HG03103 (cell line): ENCODE results near the gene BHLHE41.

Source experiments
- ATAC-seq: cut with Tn5 transposase; IDR thresholded peaks from one replicate; pipeline ENCODE4 v1.9.1; 2021; ENCODE audit warnings: low read depth; ENCODE audit not compliant: unreplicated experiment

BHLHE41 gene

DNA sequence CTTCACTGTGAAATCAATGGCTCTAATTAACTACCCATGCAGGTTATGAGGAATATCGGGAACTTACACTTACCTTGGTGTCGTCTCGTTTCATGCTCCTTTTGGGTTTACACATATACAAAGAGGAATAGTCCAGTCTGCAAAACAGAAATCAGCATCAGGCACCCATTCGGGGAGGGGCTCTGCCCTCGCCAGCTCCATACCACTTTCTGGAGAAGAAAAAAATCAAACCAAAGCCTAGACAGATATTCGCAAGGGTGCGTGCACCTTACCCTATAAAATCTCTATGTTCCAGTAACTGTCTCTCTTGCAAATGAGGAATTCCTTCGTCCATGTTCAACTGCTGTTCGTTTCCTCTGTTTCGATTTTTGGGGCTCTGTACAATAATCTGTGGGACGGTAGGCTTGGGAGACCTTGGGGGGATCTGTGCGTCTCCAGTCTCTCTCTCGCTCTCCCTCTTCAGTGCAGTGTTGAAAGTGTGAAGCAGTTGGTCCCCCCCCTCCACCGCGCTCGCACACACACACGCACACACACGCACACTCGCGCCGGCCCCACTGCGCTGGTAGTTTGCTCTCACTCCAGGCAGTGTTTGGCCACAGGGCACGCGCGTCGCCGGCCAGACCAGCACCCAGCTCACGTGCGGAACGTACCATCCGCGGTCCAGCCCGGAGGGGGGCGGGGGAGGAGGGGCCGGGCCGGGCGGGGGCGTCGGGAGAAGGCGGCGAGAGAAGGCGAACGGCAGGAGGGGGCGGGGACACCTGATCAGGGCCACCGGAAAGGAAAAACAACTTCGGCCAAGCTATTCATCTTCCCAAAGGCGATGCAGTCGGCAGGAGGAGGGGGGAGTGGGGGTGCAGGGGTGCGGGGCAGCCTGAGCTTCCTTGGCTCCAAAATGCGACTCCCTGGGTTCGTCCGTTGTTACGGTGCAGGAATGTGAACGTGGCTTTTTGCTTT is at the start of gene BHLHE41:
Gene BHLHE41, minus strand, starts transcription at position 592 of the 954 bp plus-strand sequence. Its CDS starts 258 bp downstream, at position 334.
- ATAC-seq, result no peak

GRCh38 chr12:26172946-26173552 is 48.2 kb upstream of the BHLHE41 start:
- ATAC-seq, result no peak

GRCh38 chr12:26172539-26172938 is 47.7 kb upstream of the BHLHE41 start:
- ATAC-seq, result no peak

DNA sequence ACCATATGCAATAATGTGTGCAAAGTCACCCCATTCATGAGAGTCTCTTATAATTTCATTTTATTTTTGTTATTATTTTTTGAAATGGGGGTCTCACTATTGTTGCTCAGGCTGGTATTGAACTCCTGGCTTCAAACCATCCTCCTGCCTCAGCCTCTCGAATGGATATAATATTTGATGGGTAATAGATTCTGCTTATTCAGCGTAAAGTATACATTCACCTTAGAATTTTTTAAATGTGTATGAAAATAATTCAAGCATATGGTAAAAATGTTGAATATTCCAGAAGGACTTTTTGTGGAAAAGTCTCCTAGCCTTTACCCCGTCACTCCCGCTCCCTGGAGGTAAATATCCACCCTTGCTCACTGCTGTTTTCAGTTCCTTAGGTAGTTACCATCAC is 47.2 kb upstream of the BHLHE41 start:
- no peak for ATAC-seq

DNA sequence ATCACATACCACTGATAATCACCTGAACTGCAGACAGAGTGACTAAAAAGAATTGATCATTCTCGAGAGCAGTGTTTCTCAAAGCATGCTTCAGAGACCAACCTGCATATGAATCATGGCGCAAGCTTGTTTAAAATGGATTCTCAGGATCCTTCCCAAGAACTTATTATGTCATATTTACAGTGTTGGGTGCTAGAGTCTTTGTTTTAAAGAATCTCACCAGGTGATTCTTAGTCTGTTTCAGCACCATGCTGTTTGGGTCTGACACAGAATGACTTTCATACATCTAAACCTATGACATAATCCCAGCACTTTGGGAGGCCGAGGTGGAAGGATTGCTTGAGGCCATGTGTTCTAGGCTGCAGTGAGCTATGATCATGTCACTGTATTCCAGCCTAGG is 39.3 kb upstream of the BHLHE41 start:
- ATAC-seq, result no peak

DNA sequence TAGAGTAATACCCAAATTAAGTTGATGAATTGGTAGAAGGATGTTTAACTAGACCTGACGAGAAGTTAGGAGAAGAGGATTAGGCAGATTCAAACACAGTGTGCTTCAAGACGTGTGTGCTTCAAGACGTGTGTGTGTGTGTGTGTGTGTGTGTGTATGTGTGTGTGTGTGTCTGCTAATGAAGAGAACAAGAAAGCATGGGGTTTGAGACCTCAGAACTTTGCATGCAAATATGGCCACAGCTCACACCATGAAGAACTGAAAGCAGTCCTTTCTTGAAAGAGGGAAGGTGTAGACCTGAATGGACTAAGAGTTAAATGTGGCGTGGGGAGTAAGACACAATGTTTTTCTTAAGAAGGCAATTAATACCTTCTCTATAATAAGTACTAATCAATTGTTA is 38.1 kb upstream of the BHLHE41 start:
- ATAC-seq, result peak; percentile 65

DNA sequence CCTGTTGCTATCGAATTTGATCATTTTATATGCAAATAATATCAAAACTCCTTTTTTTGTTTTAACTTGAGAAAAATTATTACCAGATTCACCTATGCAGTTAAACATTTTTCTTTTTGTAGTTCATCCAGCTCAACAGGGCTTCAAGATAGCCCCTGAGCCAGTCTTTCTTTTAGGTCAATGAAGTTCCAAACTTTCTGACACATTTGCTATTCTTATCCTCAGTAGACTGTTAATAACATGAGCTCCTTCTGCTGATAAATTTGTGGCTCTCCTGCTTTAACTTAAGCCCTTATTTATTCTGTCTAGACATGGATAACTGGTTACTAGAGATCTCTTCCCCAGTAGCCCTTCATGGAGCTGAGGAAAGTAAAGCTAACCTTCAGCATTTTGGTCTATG is 37.3 kb upstream of the BHLHE41 start:
- ATAC-seq, result no peak

GRCh38 chr12:26158078-26158764 is 33.4 kb upstream of the BHLHE41 start:
- no peak for ATAC-seq

- ATAC-seq, result no peak
These were observed 32.2 kb upstream of the BHLHE41 start for GRCh38 chr12:26157001-26157400.

GRCh38 chr12:26156201-26156871 is 31.5 kb upstream of the BHLHE41 start:
- peak; percentile 83 for ATAC-seq

DNA sequence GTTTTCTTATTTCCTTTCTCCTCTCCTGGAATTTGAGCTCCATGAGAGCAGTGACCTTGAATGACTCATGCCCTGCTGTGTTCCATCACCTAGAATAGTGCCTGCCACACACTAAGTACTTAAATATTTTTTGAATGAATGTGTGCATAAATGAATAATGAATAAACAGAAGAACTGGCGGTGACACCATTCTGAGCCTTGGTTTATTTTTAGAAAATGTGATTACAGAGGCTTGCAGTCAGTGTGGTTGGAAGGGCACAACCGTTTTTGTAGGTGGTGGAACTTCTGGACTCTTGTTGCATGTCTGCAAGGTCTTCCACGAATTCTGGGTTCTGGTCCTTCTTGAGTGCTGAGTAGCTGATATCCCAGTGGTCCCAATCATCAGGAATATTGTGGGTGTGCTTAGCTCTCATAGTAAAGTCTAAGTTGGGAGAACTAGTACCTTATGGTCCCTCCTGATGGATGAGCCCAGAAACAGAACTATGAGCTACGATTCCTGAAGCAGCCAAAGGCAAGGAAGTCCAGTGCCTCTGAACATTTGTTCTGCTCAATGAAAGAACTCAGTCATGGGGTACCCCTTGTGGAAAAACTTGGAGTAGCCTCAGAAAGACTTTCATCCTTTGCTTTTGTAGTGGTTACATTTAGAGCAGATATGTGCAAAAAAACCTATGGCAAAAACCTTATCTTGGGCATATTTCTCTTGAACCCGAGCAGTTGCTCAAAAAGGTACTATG is 28.8 kb upstream of the BHLHE41 start:
- no peak for ATAC-seq

DNA sequence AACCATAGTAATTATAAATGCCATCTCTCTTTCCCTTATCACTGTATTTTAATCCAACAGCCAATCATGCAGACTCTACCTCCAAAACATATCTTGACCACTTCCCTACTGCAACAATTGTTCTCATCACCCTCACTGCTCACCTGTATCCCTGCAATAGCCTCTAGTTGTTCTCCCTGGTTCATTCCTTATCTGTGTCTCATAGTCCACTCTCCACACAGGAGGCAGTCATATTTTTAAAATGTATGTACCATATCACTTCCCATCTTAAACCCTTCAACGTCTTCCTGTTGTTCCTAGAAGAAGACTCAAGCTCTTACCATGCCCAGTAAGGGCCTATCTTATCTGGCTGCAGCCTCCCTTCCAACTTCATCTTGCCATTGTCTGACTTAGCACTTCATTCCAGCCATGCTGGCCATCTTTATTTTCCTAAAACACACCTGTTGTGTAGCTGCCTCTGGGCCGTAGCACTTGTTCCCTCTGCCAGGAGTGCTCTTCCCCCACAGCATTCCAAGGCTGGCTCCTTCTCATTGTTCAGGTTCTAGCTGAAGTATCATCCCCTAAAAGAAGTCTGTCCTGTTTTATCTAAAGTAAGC is 27.8 kb upstream of the BHLHE41 start:
- no peak for ATAC-seq

DNA sequence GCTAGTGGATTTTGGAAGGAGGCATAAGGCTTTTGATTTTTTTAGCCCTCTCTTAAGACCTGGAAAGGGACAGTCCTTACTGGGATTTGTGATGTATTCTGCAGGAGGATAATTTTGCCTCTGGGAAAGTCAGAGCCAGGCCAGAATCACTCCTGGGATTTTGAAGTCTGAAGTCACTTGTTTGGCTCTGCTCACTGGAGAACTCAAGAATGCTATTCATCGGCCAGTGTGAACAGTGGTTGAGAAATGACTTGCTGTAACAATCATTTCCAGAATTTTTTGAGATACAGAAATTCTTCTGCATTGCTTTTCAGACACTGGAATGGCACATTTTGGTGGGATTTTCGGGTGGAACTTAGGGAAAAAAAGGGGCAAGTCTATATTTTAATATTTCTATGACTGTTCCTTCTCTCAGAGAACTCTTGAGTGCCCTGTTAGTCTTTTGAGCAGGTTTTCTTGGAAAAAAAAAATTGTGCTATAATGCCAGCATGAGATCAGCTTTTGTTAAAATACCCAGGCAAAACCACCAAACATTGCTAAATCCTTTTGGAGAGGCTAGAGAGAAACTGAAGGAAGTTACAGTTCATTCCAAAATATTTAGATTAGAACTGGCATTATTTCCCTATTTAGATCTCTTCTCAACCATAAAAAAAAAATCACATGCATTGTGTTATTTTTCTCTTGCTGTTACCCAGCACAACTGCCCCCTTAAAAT is 26.1 kb upstream of the BHLHE41 start:
- ATAC-seq, result no peak

- ATAC-seq, result no peak
These were observed 25.2 kb upstream of the BHLHE41 start for GRCh38 chr12:26149968-26150500.

DNA sequence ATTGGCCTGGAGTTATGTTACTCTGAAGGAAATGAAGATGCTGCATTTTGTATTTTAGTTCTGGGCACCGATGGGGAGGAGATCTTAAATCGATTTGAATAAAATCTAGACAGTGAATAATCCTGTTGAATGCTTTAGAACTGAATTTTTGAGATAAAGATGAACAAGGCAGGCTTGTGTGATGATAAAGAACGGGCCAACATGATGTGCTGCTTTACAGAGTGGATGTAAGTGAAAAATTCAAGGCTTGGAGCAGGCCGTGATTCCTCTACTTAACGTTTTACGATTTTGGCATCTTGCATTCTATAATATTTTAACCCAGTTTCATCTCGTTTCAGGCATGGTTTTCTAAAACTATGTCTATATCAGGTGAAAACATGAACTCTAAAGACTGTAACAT is 23.5 kb upstream of the BHLHE41 start:
- ATAC-seq, result no peak

GRCh38 chr12:26143291-26143690 is 18.5 kb upstream of the BHLHE41 start:
- ATAC-seq, result no peak

GRCh38 chr12:26138860-26139259 is 14.0 kb upstream of the BHLHE41 start:
- no peak for ATAC-seq

DNA sequence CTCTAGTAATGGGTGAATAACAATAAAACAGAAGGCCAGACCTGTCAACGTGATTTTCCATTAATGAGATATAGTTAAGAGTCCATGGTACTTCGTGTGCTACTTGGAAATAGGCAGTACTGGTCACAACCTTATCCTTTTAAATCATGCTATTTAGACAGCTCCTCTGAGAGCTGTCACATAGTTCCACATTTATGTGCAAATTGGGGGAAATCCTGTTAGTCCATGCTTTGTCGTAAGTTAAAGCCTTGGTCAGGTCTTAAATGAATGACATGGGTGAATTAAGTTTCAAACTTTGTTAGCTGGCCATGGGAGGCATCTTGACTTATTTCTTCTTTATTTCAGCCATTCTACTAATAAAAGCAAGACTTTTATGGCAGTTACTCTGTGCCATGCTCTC is 11.9 kb upstream of the BHLHE41 start:
- no peak for ATAC-seq

- no peak for ATAC-seq
These were observed 10.7 kb upstream of the BHLHE41 start for GRCh38 chr12:26135571-26135970.
